Neural cell (in vitro differentiated cells): ENCODE results near the gene COL25A1. TPM values are rescaled to one million over a fixed set of nuclear protein-coding genes. Genes with fewer than 3 reads are reported as not detected.

ENCODE experiments used
- H2AFZ ChIP-seq: fragments of 200-600, 300-800 bp; sonication (generic), shearing (Covaris generic); 2 replicates; pipeline ENCODE4 v1.6.0; 2014; ENCODE audit warnings: low read depth, mild to moderate bottlenecking, antibody characterized with exemption, low read length, moderate library complexity
- H3F3A ChIP-seq: fragments of 200-600 bp; shearing (Covaris generic); 2 replicates; pipeline ENCODE4 v1.6.1; 2016; ENCODE audit warnings: mild to moderate bottlenecking, moderate library complexity, mixed read lengths, antibody characterized with exemption, low read length; ENCODE audit not compliant: insufficient read depth, poor library complexity, severe bottlenecking
- H3K27ac ChIP-seq: fragments of 200-600, 300-800 bp; sonication (generic), shearing (Covaris generic); 2 replicates; pipeline ENCODE4 v1.5.1; 2014; ENCODE audit warnings: mild to moderate bottlenecking, low read length, moderate library complexity
- H3K27me3 ChIP-seq: fragments of 300-800, 200-600 bp; sonication (generic), shearing (Covaris generic); 2 replicates; pipeline ENCODE4 v1.6.0; 2014; ENCODE audit warnings: mild to moderate bottlenecking, low read depth, low read length, moderate library complexity; ENCODE audit not compliant: insufficient read depth
- H3K36me3 ChIP-seq: fragments of 300-800, 200-600 bp; sonication (generic), shearing (Covaris generic); 2 replicates; pipeline ENCODE4 v1.5.1; 2014; ENCODE audit warnings: mild to moderate bottlenecking, antibody characterized with exemption, low read length, moderate library complexity; ENCODE audit not compliant: insufficient read depth
- H3K4me2 ChIP-seq: fragments of 300-800, 200-600 bp; sonication (generic), shearing (Covaris generic); 2 replicates; pipeline ENCODE4 v1.6.0; 2014; ENCODE audit warnings: mild to moderate bottlenecking, low read length
- H3K4me3 ChIP-seq: fragments of 300-800, 200-600 bp; sonication (generic), shearing (Covaris generic); 2 replicates; pipeline ENCODE4 v1.5.1; 2014; ENCODE audit warnings: mild to moderate bottlenecking, low read length, moderate library complexity
- H3K79me2 ChIP-seq: fragments of 200-600 bp; shearing (Covaris generic); replicated peaks from 2 replicates; pipeline ENCODE4 v1.6.0; 2014; ENCODE audit warnings: mild to moderate bottlenecking, low read length, moderate library complexity; ENCODE audit not compliant: insufficient read depth
- H3K9ac ChIP-seq: fragments of 300-800, 200-600 bp; sonication (generic), shearing (Covaris generic); 2 replicates; pipeline ENCODE4 v1.6.1; 2016; ENCODE audit warnings: mild to moderate bottlenecking, low read length, mixed read lengths
- H3K9me2 ChIP-seq: fragments of 200-600 bp; shearing (Covaris generic); 2 replicates; pipeline ENCODE4 v1.6.1; 2016; ENCODE audit warnings: mild to moderate bottlenecking, low read length, mixed read lengths; ENCODE audit not compliant: insufficient read depth
- H3K9me3 ChIP-seq: fragments of 200-600, 300-800 bp; sonication (generic), shearing (Covaris generic); 2 replicates; pipeline ENCODE4 v1.6.1; 2016; ENCODE audit warnings: mild to moderate bottlenecking, mixed run types, low read length, moderate library complexity, mixed read lengths
- H4K20me1 ChIP-seq: fragments of 200-600 bp; shearing (Covaris generic); 2 replicates; pipeline ENCODE4 v1.6.1; 2016; ENCODE audit warnings: mild to moderate bottlenecking, mixed run types; ENCODE audit not compliant: insufficient read depth
- EP300 ChIP-seq: fragments of 450-650 bp; conservative IDR thresholded peaks from 2 replicates; pipeline ENCODE4 v1.6.1; 2014; ENCODE audit warnings: antibody characterized with exemption, mild to moderate bottlenecking, moderate library complexity; ENCODE audit not compliant: poor library complexity, severe bottlenecking
- EZH2 ChIP-seq: fragments of 200-600, 300-800 bp; shearing (Covaris generic), sonication (generic); IDR thresholded peaks from 2 replicates; pipeline ENCODE4 v1.6.1; 2014; ENCODE audit warnings: antibody characterized with exemption, low read length, borderline replicate concordance, mild to moderate bottlenecking; ENCODE audit not compliant: insufficient read depth, poor library complexity, severe bottlenecking
- MXI1 ChIP-seq: fragments of 450-650 bp; conservative IDR thresholded peaks from 2 replicates; pipeline ENCODE4 v1.6.1; 2014; ENCODE audit warnings: antibody characterized with exemption, mild to moderate bottlenecking; ENCODE audit not compliant: poor library complexity, severe bottlenecking
- POLR2AphosphoS5 ChIP-seq: IDR thresholded peaks from 2 replicates; pipeline ENCODE4 v1.6.1; 2012
- RAD21 ChIP-seq: fragments of 450-650 bp; conservative IDR thresholded peaks from 2 replicates; pipeline ENCODE4 v1.6.1; 2014; ENCODE audit warnings: antibody characterized with exemption, mild to moderate bottlenecking, moderate library complexity
- SMC3 ChIP-seq: fragments of 450-650 bp; conservative IDR thresholded peaks from 2 replicates; pipeline ENCODE4 v1.6.1; 2014; ENCODE audit warnings: antibody characterized with exemption, mild to moderate bottlenecking, moderate library complexity; ENCODE audit not compliant: poor library complexity
- TAF1 ChIP-seq: IDR thresholded peaks from 2 replicates; pipeline ENCODE4 v1.6.1; 2012; ENCODE audit warnings: low read depth
- polyA plus RNA-seq: library from polyadenylated mRNA; depleted of rRNA; stranded (reverse); fragments of >200 nt; gene quantifications from 2 replicates; pipeline ENCODE4 v1.2.3, GENCODE V29; 2014
- TF ChIP-seq, protein P1 (sequence below): fragments of 450-650 bp; IDR thresholded peaks from 2 replicates; pipeline ENCODE4 v1.5.1; 2014; ENCODE audit warnings: antibody characterized with exemption, mild to moderate bottlenecking, moderate library complexity; ENCODE audit not compliant: poor library complexity, severe bottlenecking
- TF ChIP-seq, protein P2 (sequence below): IDR thresholded peaks from 2 replicates; pipeline ENCODE4 v1.6.1; 2012; ENCODE audit warnings: borderline replicate concordance

The COL25A1 gene
- polyA plus RNA-seq, 1 donor from 2014 or later, result 32.3 TPM

DNA sequence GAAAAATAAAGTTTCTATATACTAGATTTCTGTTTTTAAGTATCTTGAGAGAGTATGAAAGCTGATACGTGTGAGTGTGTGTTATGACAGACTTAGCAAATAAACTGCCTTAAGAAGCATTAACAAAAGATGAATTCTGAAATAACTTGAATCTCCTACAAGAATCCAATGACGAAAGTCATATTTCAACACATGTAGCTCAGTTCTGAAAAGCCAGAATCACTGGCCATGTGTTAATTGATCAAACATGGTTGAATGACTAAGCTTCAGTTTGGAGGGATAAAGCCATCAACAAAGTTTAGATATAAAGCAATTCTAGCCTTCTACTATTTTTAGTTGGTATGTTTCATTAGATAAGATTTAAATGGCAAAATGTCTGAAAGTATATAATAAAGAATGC, 451.1 kb downstream of the COL25A1 start:
- Histone ChIP-seq H3K27ac (no peak overlapping the region), H3K9ac (no peak overlapping the region), H3K36me3 (no peaks in the 10 kb centered on the region), H2AFZ (no peak overlapping the region), H3K9me2 (no peaks in the 10 kb centered on the region), H3K79me2 (no peaks in the 10 kb centered on the region), H3K27me3 (no peaks in the 10 kb centered on the region), H3K4me2 (no peak overlapping the region), H3K9me3 (no peaks in the 10 kb centered on the region), H4K20me1 (no peaks in the 10 kb centered on the region), H3K4me3 (no peak overlapping the region), H3F3A (no peaks in the 10 kb centered on the region)
- no peak for TF ChIP-seq TAF1
- TF ChIP-seq MXI1, result no peak
- no peak for TF ChIP-seq POLR2AphosphoS5
- no peak for TF ChIP-seq SMC3
- no peak for TF ChIP-seq EP300
- TF ChIP-seq RAD21, result no peak
- TF ChIP-seq, protein P1, sequence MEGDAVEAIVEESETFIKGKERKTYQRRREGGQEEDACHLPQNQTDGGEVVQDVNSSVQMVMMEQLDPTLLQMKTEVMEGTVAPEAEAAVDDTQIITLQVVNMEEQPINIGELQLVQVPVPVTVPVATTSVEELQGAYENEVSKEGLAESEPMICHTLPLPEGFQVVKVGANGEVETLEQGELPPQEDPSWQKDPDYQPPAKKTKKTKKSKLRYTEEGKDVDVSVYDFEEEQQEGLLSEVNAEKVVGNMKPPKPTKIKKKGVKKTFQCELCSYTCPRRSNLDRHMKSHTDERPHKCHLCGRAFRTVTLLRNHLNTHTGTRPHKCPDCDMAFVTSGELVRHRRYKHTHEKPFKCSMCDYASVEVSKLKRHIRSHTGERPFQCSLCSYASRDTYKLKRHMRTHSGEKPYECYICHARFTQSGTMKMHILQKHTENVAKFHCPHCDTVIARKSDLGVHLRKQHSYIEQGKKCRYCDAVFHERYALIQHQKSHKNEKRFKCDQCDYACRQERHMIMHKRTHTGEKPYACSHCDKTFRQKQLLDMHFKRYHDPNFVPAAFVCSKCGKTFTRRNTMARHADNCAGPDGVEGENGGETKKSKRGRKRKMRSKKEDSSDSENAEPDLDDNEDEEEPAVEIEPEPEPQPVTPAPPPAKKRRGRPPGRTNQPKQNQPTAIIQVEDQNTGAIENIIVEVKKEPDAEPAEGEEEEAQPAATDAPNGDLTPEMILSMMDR, result no peak
- TF ChIP-seq, protein P2, sequence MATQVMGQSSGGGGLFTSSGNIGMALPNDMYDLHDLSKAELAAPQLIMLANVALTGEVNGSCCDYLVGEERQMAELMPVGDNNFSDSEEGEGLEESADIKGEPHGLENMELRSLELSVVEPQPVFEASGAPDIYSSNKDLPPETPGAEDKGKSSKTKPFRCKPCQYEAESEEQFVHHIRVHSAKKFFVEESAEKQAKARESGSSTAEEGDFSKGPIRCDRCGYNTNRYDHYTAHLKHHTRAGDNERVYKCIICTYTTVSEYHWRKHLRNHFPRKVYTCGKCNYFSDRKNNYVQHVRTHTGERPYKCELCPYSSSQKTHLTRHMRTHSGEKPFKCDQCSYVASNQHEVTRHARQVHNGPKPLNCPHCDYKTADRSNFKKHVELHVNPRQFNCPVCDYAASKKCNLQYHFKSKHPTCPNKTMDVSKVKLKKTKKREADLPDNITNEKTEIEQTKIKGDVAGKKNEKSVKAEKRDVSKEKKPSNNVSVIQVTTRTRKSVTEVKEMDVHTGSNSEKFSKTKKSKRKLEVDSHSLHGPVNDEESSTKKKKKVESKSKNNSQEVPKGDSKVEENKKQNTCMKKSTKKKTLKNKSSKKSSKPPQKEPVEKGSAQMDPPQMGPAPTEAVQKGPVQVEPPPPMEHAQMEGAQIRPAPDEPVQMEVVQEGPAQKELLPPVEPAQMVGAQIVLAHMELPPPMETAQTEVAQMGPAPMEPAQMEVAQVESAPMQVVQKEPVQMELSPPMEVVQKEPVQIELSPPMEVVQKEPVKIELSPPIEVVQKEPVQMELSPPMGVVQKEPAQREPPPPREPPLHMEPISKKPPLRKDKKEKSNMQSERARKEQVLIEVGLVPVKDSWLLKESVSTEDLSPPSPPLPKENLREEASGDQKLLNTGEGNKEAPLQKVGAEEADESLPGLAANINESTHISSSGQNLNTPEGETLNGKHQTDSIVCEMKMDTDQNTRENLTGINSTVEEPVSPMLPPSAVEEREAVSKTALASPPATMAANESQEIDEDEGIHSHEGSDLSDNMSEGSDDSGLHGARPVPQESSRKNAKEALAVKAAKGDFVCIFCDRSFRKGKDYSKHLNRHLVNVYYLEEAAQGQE, result no peak
- no peak for TF ChIP-seq EZH2

DNA sequence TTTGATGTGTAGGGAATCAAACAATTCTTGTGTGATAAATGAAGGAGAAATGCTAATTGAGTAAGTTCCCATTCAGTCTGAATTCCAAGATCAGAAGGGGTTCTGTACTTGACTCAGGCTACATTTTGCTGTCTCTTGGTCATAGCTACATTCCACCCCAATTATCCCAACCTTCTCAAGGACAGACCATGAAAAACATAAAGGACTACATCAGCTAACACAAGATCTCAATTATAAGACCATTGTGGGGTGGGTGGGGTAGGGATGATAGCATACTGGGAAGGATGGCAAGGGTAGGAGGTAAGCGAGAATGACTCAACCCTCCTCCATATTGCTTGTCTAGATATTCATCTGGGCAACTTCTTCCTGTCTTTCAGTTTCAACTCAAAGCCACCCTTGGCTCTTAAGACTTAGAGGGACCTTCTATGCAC, 452.2 kb downstream of the COL25A1 start:
- H3K9me3 ChIP-seq, result no peaks in the 10 kb centered on the region
- no peaks in the 10 kb centered on the region for H3K79me2 ChIP-seq
- no peaks in the 10 kb centered on the region for H4K20me1 ChIP-seq
- H3K27ac ChIP-seq, result no peak overlapping the region
- no peak overlapping the region for H3K9ac ChIP-seq
- H3K4me2 ChIP-seq, result no peak overlapping the region
- H3F3A ChIP-seq, result no peaks in the 10 kb centered on the region
- no peak overlapping the region for H3K4me3 ChIP-seq
- no peaks in the 10 kb centered on the region for H3K9me2 ChIP-seq
- H3K36me3 ChIP-seq, result no peaks in the 10 kb centered on the region
- no peak overlapping the region for H2AFZ ChIP-seq
- H3K27me3 ChIP-seq, result no peaks in the 10 kb centered on the region
- TF ChIP-seq TAF1 (no peak), EZH2 (no peak), POLR2AphosphoS5 (no peak), EP300 (no peak), MXI1 (no peak), SMC3 (no peak), RAD21 (no peak)
- TF ChIP-seq, protein P1, result no peak
- TF ChIP-seq, protein P2, result no peak
